Glutamatergic neuron (in vitro differentiated cells): ENCODE results near the gene SLITRK4. TPM values are rescaled to one million over a fixed set of nuclear protein-coding genes. Genes with fewer than 3 reads are reported as not detected.

Experiments used
- DNase-seq: peaks from one replicate; pipeline ENCODE4 v3.0.0; 2022
- H3K27ac Mint-ChIP-seq: one replicate; pipeline ENCODE4 v1.8.0; 2020; ENCODE audit warnings: mild to moderate bottlenecking, mixed read lengths, inconsistent platforms; ENCODE audit not compliant: unreplicated experiment
- H3K27me3 Mint-ChIP-seq: one replicate; pipeline ENCODE4 v1.8.0; 2020; ENCODE audit warnings: mild to moderate bottlenecking, moderate library complexity, mixed read lengths, inconsistent platforms; ENCODE audit not compliant: unreplicated experiment
- H3K36me3 Mint-ChIP-seq: one replicate; pipeline ENCODE4 v1.8.0; 2020; ENCODE audit warnings: mild to moderate bottlenecking, mixed read lengths, inconsistent platforms; ENCODE audit not compliant: unreplicated experiment
- H3K4me1 Mint-ChIP-seq: one replicate; pipeline ENCODE4 v1.8.0; 2020; ENCODE audit warnings: mild to moderate bottlenecking, low read depth, mixed read lengths, inconsistent platforms; ENCODE audit not compliant: unreplicated experiment
- H3K4me3 Mint-ChIP-seq: one replicate; pipeline ENCODE4 v1.8.0; 2020; ENCODE audit warnings: mild to moderate bottlenecking, mixed read lengths, inconsistent platforms; ENCODE audit not compliant: unreplicated experiment
- H3K9me3 Mint-ChIP-seq: one replicate; pipeline ENCODE4 v1.8.0; 2020; ENCODE audit warnings: mild to moderate bottlenecking, moderate library complexity, mixed read lengths, inconsistent platforms; ENCODE audit not compliant: unreplicated experiment
- CTCF ChIP-seq: fragments of 200-600 bp; sonication (generic); IDR thresholded peaks from one replicate; pipeline ENCODE4 v1.5.0; 2021; ENCODE audit not compliant: partially characterized antibody, unreplicated experiment
- total RNA-seq: library from RNA; stranded (reverse); fragmentation: NEBNext Ultra II Directional; extraction: Animal tissue kit (Norgen Biotek cat#: 25700); gene quantifications from one replicate; pipeline ENCODE4 v1.2.1, GENCODE V29; 2021; ENCODE audit not compliant: unreplicated experiment

The SLITRK4 gene
- total RNA-seq, 1 donor from 2014 or later = 0.64 TPM

- Mint-ChIP-seq H3K9me3 (no peaks in the 10 kb centered on the region), H3K36me3 (no peaks in the 10 kb centered on the region), H3K27me3 (peaks cover 9% of the 10 kb centered on the region), H3K4me1 (peaks cover 7% of the 10 kb centered on the region), H3K4me3 (peak overlapping the region; percentile 85), H3K27ac (no peak overlapping the region)
- DNase-seq = no peak
- no peak for TF ChIP-seq CTCF
These were observed 3.1 kb downstream of the SLITRK4 start for GRCh38 chrX:143632625-143633410.

DNA sequence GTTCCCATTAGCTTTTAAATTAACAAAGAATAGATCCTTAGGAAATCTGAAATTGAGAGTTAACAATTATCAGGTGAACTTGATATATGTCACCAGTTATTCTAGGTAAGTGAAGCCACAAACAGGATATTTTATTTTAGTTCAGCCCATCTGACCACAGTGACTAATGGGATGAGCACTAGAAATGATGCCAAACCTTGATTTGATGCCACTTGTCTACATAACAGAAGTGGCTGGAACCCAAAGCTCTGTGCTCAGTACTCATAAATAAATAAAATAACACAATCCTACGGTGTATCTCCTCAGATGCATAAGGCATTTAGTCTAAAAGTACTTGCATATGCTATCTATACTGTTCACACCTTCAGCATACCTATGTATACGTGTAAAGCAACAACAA is 12.2 kb downstream of the SLITRK4 start:
- TF ChIP-seq CTCF = no peak
- Mint-ChIP-seq H3K4me1 (no peaks in the 10 kb centered on the region), H3K27me3 (no peaks in the 10 kb centered on the region), H3K9me3 (no peaks in the 10 kb centered on the region), H3K27ac (no peak overlapping the region), H3K4me3 (no peak overlapping the region), H3K36me3 (no peaks in the 10 kb centered on the region)
- DNase-seq = no peak

DNA sequence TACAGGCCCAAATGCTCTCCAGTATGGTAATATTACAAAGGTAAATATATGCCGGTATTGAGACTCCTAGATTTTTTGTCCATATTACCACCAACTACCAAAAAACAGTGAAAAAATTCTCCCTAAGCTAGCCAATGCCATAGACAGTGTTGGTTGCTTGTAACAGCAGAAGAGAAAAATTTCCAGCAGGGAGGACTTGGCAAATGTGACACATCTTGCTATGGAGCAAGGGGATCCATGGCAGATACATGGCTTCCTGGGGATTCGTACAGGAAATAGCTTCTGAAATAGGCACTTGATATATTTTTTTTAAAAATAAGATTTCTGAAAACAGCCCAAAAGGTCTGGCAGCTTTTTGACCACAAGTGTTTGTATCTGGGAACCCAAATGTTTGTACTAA is 14.6 kb downstream of the SLITRK4 start:
- TF ChIP-seq CTCF = no peak
- no peak overlapping the region for H3K27ac Mint-ChIP-seq
- no peaks in the 10 kb centered on the region for H3K4me1 Mint-ChIP-seq
- DNase-seq = no peak
- H3K27me3 Mint-ChIP-seq = no peaks in the 10 kb centered on the region
- H3K36me3 Mint-ChIP-seq = no peaks in the 10 kb centered on the region
- H3K4me3 Mint-ChIP-seq = no peak overlapping the region
- H3K9me3 Mint-ChIP-seq = no peaks in the 10 kb centered on the region

DNA sequence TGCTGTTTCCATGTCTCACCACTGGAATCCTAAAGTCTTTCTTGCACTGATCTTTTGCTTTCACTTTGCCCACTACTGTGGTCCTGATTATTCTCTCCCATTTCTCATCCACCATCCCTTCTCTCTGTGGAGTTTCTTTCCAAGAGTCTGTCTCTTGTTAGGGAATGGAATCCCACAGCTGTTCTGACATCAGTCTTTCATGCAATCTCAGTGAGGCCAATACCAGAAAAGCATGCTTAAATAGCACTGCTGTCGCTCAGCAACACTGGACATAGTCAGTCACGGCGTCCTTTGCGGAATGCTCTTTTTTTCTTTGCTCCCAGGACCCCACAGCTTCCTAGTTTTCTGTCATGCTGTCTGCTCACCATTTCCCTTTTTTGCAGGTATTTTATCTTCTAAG is 20.1 kb downstream of the SLITRK4 start:
- no peak for DNase-seq
- Mint-ChIP-seq H3K4me3 (no peak overlapping the region), H3K4me1 (no peaks in the 10 kb centered on the region), H3K27ac (no peak overlapping the region), H3K9me3 (no peaks in the 10 kb centered on the region), H3K27me3 (no peaks in the 10 kb centered on the region), H3K36me3 (no peaks in the 10 kb centered on the region)
- no peak for TF ChIP-seq CTCF

- no peak overlapping the region for H3K4me3 Mint-ChIP-seq
- no peak overlapping the region for H3K27ac Mint-ChIP-seq
- TF ChIP-seq CTCF = no peak
- H3K9me3 Mint-ChIP-seq = no peaks in the 10 kb centered on the region
- no peaks in the 10 kb centered on the region for H3K36me3 Mint-ChIP-seq
- no peaks in the 10 kb centered on the region for H3K4me1 Mint-ChIP-seq
- no peak for DNase-seq
- no peaks in the 10 kb centered on the region for H3K27me3 Mint-ChIP-seq
These were observed 34.1 kb downstream of the SLITRK4 start for GRCh38 chrX:143601809-143602208.
